ENCODE measurements around the gene TBP.
"Not testable (repeated sequence)": the region's sequence is repeated elsewhere in the genome, so short reads cannot be mapped to it uniquely, and the experiment has no call there.

The TBP gene

GRCh38 chr6:170605574-170606259 lies 51.5 kb downstream of the TBP start:
- no peak for DNase-seq (ENCODE audit: low read depth in 3 of 3)

- DNase-seq (ENCODE audit: low read depth in 3 of 3), result not testable (repeated sequence)
These were observed 55.1 kb downstream of the TBP start for GRCh38 chr6:170609225-170609624.

GRCh38 chr6:170612256-170612804 lies 58.2 kb downstream of the TBP start:
- not testable (repeated sequence) for DNase-seq (ENCODE audit: low read depth in 3 of 3)

GRCh38 chr6:170616020-170616554 lies 61.9 kb downstream of the TBP start:
- DNase-seq (ENCODE audit: low read depth in 3 of 3), result not testable (repeated sequence)
